Osteocyte (in vitro differentiated cells): Measurements from ENCODE around the gene ZHX3. TPM values are rescaled to one million over a fixed set of nuclear protein-coding genes. Genes with fewer than 3 reads are reported as not detected.

ENCODE experiments used
- DNase-seq: peaks from one replicate; pipeline ENCODE4 v3.0.0; 2021; ENCODE audit warnings: mixed read lengths; ENCODE audit not compliant: unreplicated experiment; ENCODE audit errors: extremely low spot score
- H3K27ac Mint-ChIP-seq: one replicate; pipeline ENCODE4 v1.8.0; 2021; ENCODE audit warnings: mild to moderate bottlenecking, mixed read lengths; ENCODE audit not compliant: unreplicated experiment
- H3K27me3 Mint-ChIP-seq: one replicate; pipeline ENCODE4 v1.8.0; 2021; ENCODE audit warnings: mixed read lengths; ENCODE audit not compliant: unreplicated experiment
- H3K36me3 Mint-ChIP-seq: one replicate; pipeline ENCODE4 v1.8.0; 2021; ENCODE audit warnings: mixed read lengths; ENCODE audit not compliant: unreplicated experiment
- H3K4me1 Mint-ChIP-seq: one replicate; pipeline ENCODE4 v1.8.0; 2021; ENCODE audit warnings: mixed read lengths; ENCODE audit not compliant: unreplicated experiment
- H3K4me3 Mint-ChIP-seq: one replicate; pipeline ENCODE4 v1.8.0; 2021; ENCODE audit warnings: mild to moderate bottlenecking, moderate library complexity, mixed read lengths; ENCODE audit not compliant: unreplicated experiment
- H3K9me3 Mint-ChIP-seq: one replicate; pipeline ENCODE4 v1.8.0; 2021; ENCODE audit warnings: mixed read lengths; ENCODE audit not compliant: unreplicated experiment
- CTCF ChIP-seq: fragments of 200-600 bp; sonication (generic); IDR thresholded peaks from 2 replicates; pipeline ENCODE4 v1.5.0; 2021; ENCODE audit warnings: antibody characterized with exemption, mild to moderate bottlenecking, moderate library complexity
- total RNA-seq: library from RNA; stranded (reverse); gene quantifications from 2 replicates; pipeline ENCODE4 v1.2.1, GENCODE V29; 2021

The ZHX3 gene
- total RNA-seq, 1 donor from 2014 or later = 44.5 TPM

- Mint-ChIP-seq H3K36me3 (no peaks in the 10 kb centered on the region), H3K27me3 (no peaks in the 10 kb centered on the region), H3K9me3 (no peaks in the 10 kb centered on the region), H3K27ac (no peak overlapping the region), H3K4me3 (no peak overlapping the region), H3K4me1 (peaks cover 31% of the 10 kb centered on the region)
- DNase-seq = no peak
- TF ChIP-seq CTCF = no peak
These were observed 10.5 kb downstream of the ZHX3 start for GRCh38 chr20:41307021-41307420.

- Mint-ChIP-seq H3K9me3 (no peaks in the 10 kb centered on the region), H3K4me3 (no peak overlapping the region), H3K27me3 (no peaks in the 10 kb centered on the region), H3K4me1 (peaks cover 24% of the 10 kb centered on the region), H3K27ac (no peak overlapping the region), H3K36me3 (no peaks in the 10 kb centered on the region)
- DNase-seq = no peak
- TF ChIP-seq CTCF = no peak
These were observed 11.3 kb downstream of the ZHX3 start for GRCh38 chr20:41306061-41306727.

- H3K4me3 Mint-ChIP-seq = no peak overlapping the region
- H3K27ac Mint-ChIP-seq = no peak overlapping the region
- no peaks in the 10 kb centered on the region for H3K36me3 Mint-ChIP-seq
- no peaks in the 10 kb centered on the region for H3K9me3 Mint-ChIP-seq
- no peak for TF ChIP-seq CTCF
- H3K4me1 Mint-ChIP-seq = peaks cover 16% of the 10 kb centered on the region
- no peak for DNase-seq
- H3K27me3 Mint-ChIP-seq = no peaks in the 10 kb centered on the region
These were observed 13.0 kb downstream of the ZHX3 start for GRCh38 chr20:41304424-41305079.

GRCh38 chr20:41304002-41304401 lies 13.5 kb downstream of the ZHX3 start:
- no peak for DNase-seq
- TF ChIP-seq CTCF = no peak
- H3K4me3 Mint-ChIP-seq = no peak overlapping the region
- H3K9me3 Mint-ChIP-seq = no peaks in the 10 kb centered on the region
- no peaks in the 10 kb centered on the region for H3K36me3 Mint-ChIP-seq
- no peak overlapping the region for H3K27ac Mint-ChIP-seq
- H3K4me1 Mint-ChIP-seq = peaks cover 14% of the 10 kb centered on the region
- H3K27me3 Mint-ChIP-seq = no peaks in the 10 kb centered on the region

GRCh38 chr20:41300886-41301285 lies 16.6 kb downstream of the ZHX3 start:
- peaks cover 5% of the 10 kb centered on the region for H3K4me1 Mint-ChIP-seq
- no peaks in the 10 kb centered on the region for H3K27me3 Mint-ChIP-seq

More at GRCh38 chr20:41300886-41301285, 16.6 kb downstream of the ZHX3 start:
- Mint-ChIP-seq H3K9me3 (no peaks in the 10 kb centered on the region), H3K27ac (no peak overlapping the region), H3K4me3 (no peak overlapping the region), H3K36me3 (no peaks in the 10 kb centered on the region)
- no peak for DNase-seq
- TF ChIP-seq CTCF = no peak
